Measurements from ENCODE around the gene KLK5.
"Not testable (repeated sequence)": the region's sequence is repeated elsewhere in the genome, so short reads cannot be mapped to it uniquely, and the experiment has no call there.

The KLK5 gene, protein sequence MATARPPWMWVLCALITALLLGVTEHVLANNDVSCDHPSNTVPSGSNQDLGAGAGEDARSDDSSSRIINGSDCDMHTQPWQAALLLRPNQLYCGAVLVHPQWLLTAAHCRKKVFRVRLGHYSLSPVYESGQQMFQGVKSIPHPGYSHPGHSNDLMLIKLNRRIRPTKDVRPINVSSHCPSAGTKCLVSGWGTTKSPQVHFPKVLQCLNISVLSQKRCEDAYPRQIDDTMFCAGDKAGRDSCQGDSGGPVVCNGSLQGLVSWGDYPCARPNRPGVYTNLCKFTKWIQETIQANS

GRCh38 chr19:50952910-50953309 lies at the start of gene KLK5:
TSS of gene KLK5 (minus strand) at chr19:50953038. CDS start at chr19:50952657, 381 bp downstream.
- no peak for DNase-seq

DNA sequence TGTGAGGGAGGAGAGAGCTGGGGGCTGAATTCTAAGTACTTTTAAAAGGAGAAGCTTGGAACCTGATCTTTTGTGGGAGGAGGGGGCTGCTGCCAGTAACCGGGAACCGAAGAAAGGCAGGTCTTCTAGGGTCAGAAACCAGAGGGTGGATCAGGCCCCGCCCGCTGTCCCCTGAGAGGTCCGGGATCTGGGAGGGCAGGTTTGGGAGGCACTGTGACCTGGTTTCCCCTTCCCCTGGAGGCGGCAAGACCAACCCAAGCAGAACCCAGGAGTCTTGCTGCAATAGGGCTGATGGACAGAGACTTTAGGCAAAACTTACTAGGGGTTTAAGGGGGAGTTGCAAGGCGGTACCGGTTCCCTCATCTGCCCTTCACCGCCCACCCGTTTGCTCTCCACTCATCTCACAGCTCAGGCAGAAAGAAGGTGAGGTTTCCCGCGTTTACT lies 49.3 kb upstream of the KLK5 start:
- DNase-seq: no peak

DNA sequence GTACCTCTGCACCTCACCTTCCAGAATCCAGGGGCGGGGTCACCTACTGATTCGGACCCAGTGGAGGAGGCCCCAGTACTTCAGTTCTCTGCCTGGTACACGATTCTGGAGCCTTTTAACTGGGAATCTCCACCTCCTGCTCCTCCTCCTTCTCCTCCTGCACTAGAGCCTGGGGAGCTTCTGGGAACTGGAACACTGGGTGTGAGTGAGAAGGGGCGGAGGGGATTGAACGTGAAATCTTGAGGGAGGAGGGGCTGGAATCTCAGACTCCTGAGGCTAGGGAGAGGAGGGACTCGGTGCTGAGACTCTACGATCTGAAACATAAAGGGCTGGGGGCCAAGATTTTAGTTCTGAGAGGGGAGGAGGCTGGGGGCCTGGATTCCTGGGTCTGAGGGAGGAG lies 48.7 kb upstream of the KLK5 start, which contains the start of gene KLK8:
Gene KLK8, minus strand, starts transcription at position 90 of the 400 bp plus-strand sequence. CDS start 437 bp downstream, outside the sequence.
- no peak for DNase-seq

- DNase-seq: no peak
These were observed 48.1 kb upstream of the KLK5 start for GRCh38 chr19:51000981-51001380.

DNA sequence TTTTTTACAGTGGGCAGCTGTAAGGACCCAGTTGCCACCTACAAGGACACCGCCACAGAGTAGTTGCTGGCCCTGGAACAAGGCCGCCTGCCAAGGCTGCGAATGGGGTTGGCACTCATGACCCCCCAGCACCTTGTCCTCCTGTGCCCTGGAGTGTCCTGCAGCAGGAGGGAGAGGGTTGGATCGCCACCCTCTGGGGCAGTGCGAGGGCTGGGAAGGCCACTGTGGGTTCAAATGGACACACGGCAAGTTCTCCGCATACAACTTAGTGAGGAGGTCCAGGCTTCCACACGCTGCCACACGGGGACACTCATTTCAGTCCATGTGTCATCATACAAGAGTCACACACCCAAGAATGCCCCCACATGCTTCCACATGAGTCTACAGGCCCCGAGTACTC lies 47.6 kb upstream of the KLK5 start:
- no peak for DNase-seq

GRCh38 chr19:50998686-50999085 lies 45.8 kb upstream of the KLK5 start:
- no peak for DNase-seq

DNA sequence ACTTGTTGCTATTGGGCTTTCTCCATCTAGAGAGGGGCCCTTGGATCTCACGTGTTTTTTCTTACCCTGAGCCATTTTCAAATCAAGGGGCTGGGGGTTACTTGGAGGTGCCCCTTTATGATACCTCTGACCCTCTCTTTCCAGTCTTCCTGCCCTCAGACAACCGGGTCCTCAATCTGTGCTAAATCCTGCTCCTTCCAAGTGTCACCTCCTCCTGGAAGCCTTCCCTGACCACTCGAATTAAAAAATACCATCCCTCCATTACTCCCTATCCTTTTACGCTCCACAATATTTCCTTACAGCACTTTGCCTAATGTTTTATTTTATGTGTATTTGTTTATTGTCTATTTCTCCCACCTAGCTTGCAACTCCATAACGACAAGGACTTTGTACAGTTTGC lies 45.2 kb upstream of the KLK5 start:
- no peak for DNase-seq

GRCh38 chr19:50994129-50994528 lies 41.3 kb upstream of the KLK5 start:
- DNase-seq: no peak

- DNase-seq: no peak
These were observed 39.8 kb upstream of the KLK5 start for GRCh38 chr19:50992666-50993035.

DNA sequence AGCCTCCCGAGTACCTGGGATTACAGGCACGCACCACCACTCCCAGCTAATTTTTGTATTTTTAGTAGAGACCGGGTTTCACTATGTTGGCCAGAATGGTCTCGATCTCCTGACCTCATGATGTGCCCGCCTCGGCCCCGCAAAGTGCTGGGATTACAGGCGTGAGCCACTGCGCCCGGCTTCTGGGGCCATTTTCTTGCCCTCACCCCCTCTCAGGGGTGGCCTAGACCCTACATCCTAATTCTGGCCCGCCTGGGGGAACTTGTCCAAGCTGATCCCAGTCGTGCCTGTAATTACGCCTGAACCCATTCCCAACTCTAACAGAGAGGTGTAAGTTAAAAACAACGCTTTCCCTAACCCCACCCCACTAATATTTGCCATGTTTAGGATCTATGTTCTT lies 31.6 kb upstream of the KLK5 start:
- DNase-seq: not testable (repeated sequence)

DNA sequence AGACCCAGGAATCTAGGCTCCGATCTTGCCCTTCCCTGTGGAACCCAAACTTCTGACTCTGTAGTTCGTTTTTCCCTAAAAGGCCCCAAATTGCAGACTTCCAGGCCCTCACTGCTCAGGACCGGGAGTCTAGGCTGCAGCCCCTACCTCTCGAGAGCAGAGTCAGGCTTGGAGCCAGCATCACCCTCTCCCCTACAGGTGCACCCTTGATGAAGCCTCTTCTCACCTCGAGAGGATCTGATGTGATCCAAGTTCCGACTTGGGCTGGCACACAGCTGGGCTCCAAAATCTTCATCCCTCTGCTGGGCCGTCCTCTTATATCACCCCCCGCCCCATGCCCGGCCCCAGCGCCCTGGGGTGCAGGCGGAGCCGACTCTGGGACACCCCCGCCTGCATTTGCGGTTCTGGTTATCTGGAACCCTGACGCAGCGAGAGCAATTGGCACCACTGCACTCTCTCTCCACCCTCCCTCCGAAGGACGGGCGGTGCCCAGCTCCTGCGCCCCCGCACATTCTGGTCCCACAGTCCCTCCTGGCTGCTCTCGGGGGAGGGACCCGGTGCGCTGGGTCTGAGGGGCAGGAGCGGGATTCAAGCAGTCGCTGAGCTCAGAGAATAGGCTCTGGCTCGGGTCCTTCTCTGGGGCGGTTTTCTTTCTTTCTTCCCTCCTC lies 30.9 kb upstream of the KLK5 start, which contains the start of gene KLK7:
Gene KLK7, minus strand, starts transcription at position 293 of the 668 bp plus-strand sequence. CDS start 1,518 bp downstream, outside the sequence.
- DNase-seq: no peak

GRCh38 chr19:50982186-50982585 lies 29.3 kb upstream of the KLK5 start:
- no peak for DNase-seq

- DNase-seq: no peak
These were observed 28.8 kb upstream of the KLK5 start for GRCh38 chr19:50981587-50982146.

GRCh38 chr19:50980208-50980607 lies 27.4 kb upstream of the KLK5 start:
- DNase-seq: no peak

GRCh38 chr19:50979758-50980157 lies 26.9 kb upstream of the KLK5 start:
- no peak for DNase-seq

- no peak for DNase-seq
These were observed 26.0 kb upstream of the KLK5 start for GRCh38 chr19:50978772-50979390.

DNA sequence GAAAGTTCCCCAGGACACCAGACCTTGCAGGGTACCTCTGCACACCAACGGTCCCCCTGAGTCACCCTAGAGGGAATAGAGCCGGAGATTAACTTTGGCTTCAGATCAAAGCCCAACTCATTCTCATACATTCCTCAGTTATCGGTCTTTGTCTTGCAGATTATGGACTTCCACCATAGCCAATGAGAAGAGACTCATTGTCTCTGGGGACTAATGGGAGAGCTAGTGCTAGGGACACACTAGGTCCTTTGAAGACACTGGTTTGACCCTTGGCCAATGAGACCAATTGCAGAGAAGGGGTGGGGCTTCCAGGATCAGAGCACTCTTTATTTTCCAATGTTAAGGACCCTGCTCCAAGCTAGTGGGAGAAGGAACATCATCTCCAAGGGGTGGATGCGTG lies 24.8 kb upstream of the KLK5 start:
- no peak for DNase-seq

- DNase-seq: no peak
These were observed 22.9 kb upstream of the KLK5 start for GRCh38 chr19:50975766-50976165.

DNA sequence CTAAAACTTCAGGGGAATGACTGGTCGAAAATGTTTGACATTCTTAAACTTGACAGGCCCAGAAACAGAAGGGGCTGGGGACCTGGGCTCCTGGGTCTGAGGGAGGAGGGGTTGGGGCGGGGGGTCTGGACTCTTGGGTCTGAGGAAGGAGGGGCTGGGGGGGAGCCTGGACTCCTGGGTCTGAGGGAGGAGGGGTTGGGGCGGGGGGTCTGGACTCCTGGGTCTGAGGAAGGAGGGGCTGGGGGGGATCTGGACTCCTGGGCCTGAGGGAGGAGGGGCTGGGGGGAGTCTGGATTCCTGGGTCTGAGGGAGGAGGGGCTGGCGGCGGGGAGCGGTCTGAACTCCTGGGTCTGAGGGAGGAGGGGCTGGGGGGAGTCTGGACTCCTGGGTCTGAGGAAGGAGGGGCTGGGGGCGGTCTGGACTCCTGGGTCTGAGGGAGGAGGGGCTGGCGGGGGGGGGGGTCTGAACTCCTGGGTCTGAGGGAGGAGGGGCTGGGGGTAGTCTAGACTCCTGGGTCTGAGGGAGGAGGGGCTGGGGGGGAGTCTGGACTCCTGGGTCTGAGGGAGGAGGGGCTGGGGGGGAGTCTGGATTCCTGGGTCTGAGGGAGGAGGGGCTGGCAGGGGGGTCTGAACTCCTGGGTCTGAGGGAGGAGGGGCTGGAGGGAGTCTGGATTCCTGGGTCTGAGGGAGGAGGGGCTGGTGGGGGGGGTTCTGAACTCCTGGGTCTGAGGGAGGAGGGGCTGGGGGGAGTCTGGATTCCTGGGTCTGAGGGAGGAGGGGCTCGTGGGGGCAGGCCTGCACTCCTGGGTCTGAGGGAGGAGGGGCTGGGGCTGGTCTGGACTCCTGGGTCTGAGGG lies 22.1 kb upstream of the KLK5 start:
- DNase-seq: no peak

GRCh38 chr19:50972795-50973376 lies 20.0 kb upstream of the KLK5 start:
- DNase-seq: no peak

DNA sequence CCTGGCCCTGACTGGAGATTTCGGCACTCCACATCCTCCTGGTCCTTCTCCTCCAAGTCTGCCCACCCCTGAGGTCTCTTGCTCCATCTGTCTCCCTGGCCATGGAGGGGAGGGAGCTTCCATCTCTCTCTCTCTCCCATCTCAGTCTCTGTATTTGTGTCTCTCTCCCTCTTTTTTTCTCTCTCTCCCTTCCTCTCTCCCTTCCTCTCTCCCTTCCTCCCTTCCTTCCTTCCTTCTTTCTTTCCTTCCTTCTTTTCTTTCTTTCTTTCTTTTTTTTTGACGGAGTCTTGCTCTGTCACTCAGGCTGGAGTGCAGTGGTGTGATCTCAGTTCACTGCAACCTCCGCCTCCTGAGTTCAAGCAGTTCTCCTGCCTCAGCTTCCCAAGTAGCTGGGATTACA lies 17.0 kb upstream of the KLK5 start:
- not testable (repeated sequence) for DNase-seq

DNA sequence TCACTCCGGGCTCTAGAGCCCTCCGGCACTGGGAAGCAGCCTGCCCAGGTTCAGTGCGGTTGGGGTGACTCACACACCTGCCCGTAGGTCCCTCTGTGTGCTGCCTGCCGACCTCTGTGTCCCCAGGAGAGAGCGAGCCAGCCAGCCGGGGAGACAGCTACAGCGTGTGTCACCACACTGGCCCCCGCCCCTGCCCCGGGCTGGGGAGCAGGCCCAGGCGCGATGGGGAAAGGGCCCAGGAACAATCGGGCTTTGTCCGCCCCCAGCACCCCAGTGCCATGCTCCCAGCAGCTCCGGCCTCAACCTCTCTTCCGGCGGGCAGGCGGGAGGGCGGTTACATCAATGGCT lies 16.5 kb upstream of the KLK5 start, which contains the start of gene KLK6:
Gene KLK6, minus strand, starts transcription at position 179 of the 348 bp plus-strand sequence. CDS start 1,487 bp downstream, outside the sequence.
- DNase-seq: no peak
